WTC11 (cell line): Measurements from ENCODE around the gene SPRYD3. TPM values are rescaled to one million over a fixed set of nuclear protein-coding genes. Genes with fewer than 3 reads are reported as not detected.

Source experiments
- ATAC-seq: fragments of 200-7000 bp; cut with Tn5 transposase; 2 replicates; pipeline ENCODE4 v1.10.0; 2021; ENCODE audit warnings: mild to moderate bottlenecking, moderate library complexity
- CTCF ChIA-PET: fragments of 300-600 bp; sonication (Branson Sonifier 250); formaldehyde crosslinking; loops from one replicate; lab custom pipeline; 2021; ENCODE audit warnings: antibody characterized with exemption; lab: Charles Lee
- POLR2A ChIA-PET: fragments of 350-600 bp; sonication (Branson Sonifier 250); formaldehyde crosslinking; loops from one replicate; lab custom pipeline; 2021; ENCODE audit warnings: antibody characterized with exemption; lab: Charles Lee
- DNase-seq: peaks from one replicate; pipeline ENCODE4 v3.0.0; 2021; ENCODE audit warnings: low spot score
- H3K27ac Mint-ChIP-seq: 2 replicates; pipeline ENCODE4 v1.8.0; 2021; ENCODE audit warnings: mixed read lengths
- H3K27me3 Mint-ChIP-seq: 2 replicates; pipeline ENCODE4 v1.8.0; 2021; ENCODE audit warnings: low read depth, mild to moderate bottlenecking, moderate library complexity, mixed read lengths
- H3K36me3 Mint-ChIP-seq: 2 replicates; pipeline ENCODE4 v1.8.0; 2021; ENCODE audit warnings: mixed read lengths
- H3K4me1 Mint-ChIP-seq: 2 replicates; pipeline ENCODE4 v1.8.0; 2022; ENCODE audit warnings: mixed read lengths
- H3K4me3 Mint-ChIP-seq: 2 replicates; pipeline ENCODE4 v1.8.0; 2021; ENCODE audit warnings: mild to moderate bottlenecking, moderate library complexity, mixed read lengths
- H3K9me3 Mint-ChIP-seq: 2 replicates; pipeline ENCODE4 v1.8.0; 2021; ENCODE audit warnings: mixed read lengths
- CBFB ChIP-seq: sonication (generic); formaldehyde crosslinking; IDR thresholded peaks from 2 replicates; pipeline ENCODE4 v1.8.1; 2022; ENCODE audit warnings: mild to moderate bottlenecking, low read depth, missing genetic modification reagents
- CREM ChIP-seq: sonication (generic); formaldehyde crosslinking; IDR thresholded peaks from 2 replicates; pipeline ENCODE4 v1.8.1; 2022; ENCODE audit warnings: mild to moderate bottlenecking, missing genetic modification reagents, moderate library complexity
- EMX1 ChIP-seq: fragments of 250-450 bp; sonication (Bioruptor Pico); IDR thresholded peaks from 2 replicates; pipeline ENCODE4 v1.8.0; 2021; ENCODE audit warnings: mild to moderate bottlenecking
- GRHL2 ChIP-seq: fragments of 250-450 bp; sonication (Bioruptor Pico); IDR thresholded peaks from 2 replicates; pipeline ENCODE4 v1.8.0; 2022; ENCODE audit warnings: mild to moderate bottlenecking, moderate library complexity; ENCODE audit not compliant: insufficient replicate concordance, severe bottlenecking
- IRF2 ChIP-seq: sonication (generic); formaldehyde crosslinking; IDR thresholded peaks from 2 replicates; pipeline ENCODE4 v1.8.0; 2022; ENCODE audit warnings: low read depth, missing genetic modification reagents, borderline replicate concordance
- JAZF1 ChIP-seq: fragments of 250-450 bp; sonication (Bioruptor Pico); IDR thresholded peaks from 2 replicates; pipeline ENCODE4 v1.9.0; 2021; ENCODE audit warnings: moderate library complexity, mild to moderate bottlenecking, inconsistent platforms
- KAT7 ChIP-seq: sonication (generic); formaldehyde crosslinking; IDR thresholded peaks from 2 replicates; pipeline ENCODE4 v1.8.1; 2023; ENCODE audit warnings: missing genetic modification reagents, mild to moderate bottlenecking, borderline replicate concordance
- NFATC4 ChIP-seq: fragments of 250-450 bp; sonication (Bioruptor Pico); IDR thresholded peaks from 2 replicates; pipeline ENCODE4 v1.9.0; 2021; ENCODE audit warnings: mild to moderate bottlenecking
- NFYB ChIP-seq: sonication (generic); formaldehyde crosslinking; conservative IDR thresholded peaks from 2 replicates; pipeline ENCODE4 v1.8.0; 2022; ENCODE audit warnings: low read depth, missing genetic modification reagents
- PRRX2 ChIP-seq: fragments of 250-450 bp; sonication (Bioruptor Pico); IDR thresholded peaks from 2 replicates; pipeline ENCODE4 v1.8.0; 2021; ENCODE audit warnings: mild to moderate bottlenecking
- RELA ChIP-seq: sonication (generic); formaldehyde crosslinking; IDR thresholded peaks from 2 replicates; pipeline ENCODE4 v1.8.1; 2022; ENCODE audit warnings: missing genetic modification reagents, mild to moderate bottlenecking, borderline replicate concordance
- SOX15 ChIP-seq: fragments of 250-450 bp; sonication (Bioruptor Pico); IDR thresholded peaks from 2 replicates; pipeline ENCODE4 v1.9.0; 2021; ENCODE audit warnings: mild to moderate bottlenecking
- TEAD4 ChIP-seq: sonication (generic); formaldehyde crosslinking; IDR thresholded peaks from 2 replicates; pipeline ENCODE4 v1.8.0; 2022; ENCODE audit warnings: mild to moderate bottlenecking, missing genetic modification reagents
- ZBTB21 ChIP-seq: sonication (generic); formaldehyde crosslinking; IDR thresholded peaks from 2 replicates; pipeline ENCODE4 v1.8.1; 2023; ENCODE audit warnings: mild to moderate bottlenecking, missing genetic modification reagents, borderline replicate concordance
- ZNF317 ChIP-seq: sonication (generic); formaldehyde crosslinking; IDR thresholded peaks from 2 replicates; pipeline ENCODE4 v1.8.1; 2023; ENCODE audit warnings: low read depth, mild to moderate bottlenecking, moderate library complexity, missing genetic modification reagents, borderline replicate concordance
- ZNF416 ChIP-seq: fragments of 250-450 bp; sonication (Bioruptor Pico); IDR thresholded peaks from 2 replicates; pipeline ENCODE4 v1.9.0; 2021; ENCODE audit warnings: mild to moderate bottlenecking, inconsistent platforms
- total RNA-seq: library from RNA; stranded (reverse); gene quantifications from 3 replicates; pipeline ENCODE4 v1.2.3, GENCODE V29; 2021
- TF ChIP-seq, protein P1 (sequence below): fragments of 250-450 bp; sonication (Bioruptor Pico); IDR thresholded peaks from 2 replicates; pipeline ENCODE4 v1.9.0; 2021; ENCODE audit warnings: mild to moderate bottlenecking
- TF ChIP-seq, protein P2 (sequence below): fragments of 250-450 bp; sonication (Bioruptor Pico); IDR thresholded peaks from 2 replicates; pipeline ENCODE4 v1.8.0; 2021; ENCODE audit warnings: mild to moderate bottlenecking
- TF ChIP-seq, protein P3 (sequence below): sonication (generic); formaldehyde crosslinking; IDR thresholded peaks from 2 replicates; pipeline ENCODE4 v1.8.1; 2023; ENCODE audit warnings: mild to moderate bottlenecking, missing genetic modification reagents, borderline replicate concordance
- TF ChIP-seq, protein P4 (sequence below): fragments of 250-450 bp; sonication (Bioruptor Pico); IDR thresholded peaks from 2 replicates; pipeline ENCODE4 v1.9.0; 2021; ENCODE audit warnings: mild to moderate bottlenecking, borderline replicate concordance
- TF ChIP-seq, protein P5 (sequence below): fragments of 250-450 bp; sonication (Bioruptor Pico); conservative IDR thresholded peaks from 2 replicates; pipeline ENCODE4 v1.9.0; 2021; ENCODE audit warnings: mild to moderate bottlenecking
- TF ChIP-seq, protein P6 (sequence below): sonication (generic); formaldehyde crosslinking; IDR thresholded peaks from 2 replicates; pipeline ENCODE4 v1.8.0; 2023; ENCODE audit warnings: missing genetic modification reagents

Gene SPRYD3
- total RNA-seq, 1 experiment from 2014 or later, result 11.9 TPM

DNA sequence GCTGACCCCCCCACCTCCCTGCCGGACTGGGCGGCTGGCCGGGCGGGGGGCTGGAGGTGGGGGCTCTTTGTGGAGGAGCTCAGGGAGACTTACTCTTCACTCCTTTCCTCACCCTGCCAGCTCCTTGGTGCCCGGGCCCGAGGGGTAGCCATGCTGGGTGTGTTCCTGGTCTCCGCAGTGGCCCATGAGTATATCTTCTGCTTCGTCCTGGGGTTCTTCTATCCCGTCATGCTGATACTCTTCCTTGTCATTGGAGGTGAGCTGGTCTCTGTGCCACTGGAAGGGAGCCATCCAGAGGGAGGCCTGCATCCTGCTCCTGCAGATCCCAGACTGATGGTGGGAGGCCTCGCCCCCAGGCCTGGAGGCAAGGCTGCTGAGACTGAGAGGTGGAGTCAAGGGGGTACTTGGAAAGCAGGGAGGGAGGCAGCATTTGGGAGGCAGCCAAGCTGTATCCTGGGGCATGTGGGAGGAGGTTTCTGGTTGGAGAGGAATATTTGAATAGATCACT is 43.8 kb upstream of the SPRYD3 start (continued):
- TF ChIP-seq NFYB (CRISPR knock-in tag) (no peak), RELA (no peak), NFATC4 (CRISPR knock-in tag) (no peak), TEAD4 (CRISPR knock-in tag) (no peak), ZNF317 (CRISPR knock-in tag) (no peak), JAZF1 (no peak), CREM (CRISPR knock-in tag) (no peak), EMX1 (CRISPR knock-in tag) (no peak)
- TF ChIP-seq, protein P1, sequence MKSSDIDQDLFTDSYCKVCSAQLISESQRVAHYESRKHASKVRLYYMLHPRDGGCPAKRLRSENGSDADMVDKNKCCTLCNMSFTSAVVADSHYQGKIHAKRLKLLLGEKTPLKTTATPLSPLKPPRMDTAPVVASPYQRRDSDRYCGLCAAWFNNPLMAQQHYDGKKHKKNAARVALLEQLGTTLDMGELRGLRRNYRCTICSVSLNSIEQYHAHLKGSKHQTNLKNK, result no peak

DNA sequence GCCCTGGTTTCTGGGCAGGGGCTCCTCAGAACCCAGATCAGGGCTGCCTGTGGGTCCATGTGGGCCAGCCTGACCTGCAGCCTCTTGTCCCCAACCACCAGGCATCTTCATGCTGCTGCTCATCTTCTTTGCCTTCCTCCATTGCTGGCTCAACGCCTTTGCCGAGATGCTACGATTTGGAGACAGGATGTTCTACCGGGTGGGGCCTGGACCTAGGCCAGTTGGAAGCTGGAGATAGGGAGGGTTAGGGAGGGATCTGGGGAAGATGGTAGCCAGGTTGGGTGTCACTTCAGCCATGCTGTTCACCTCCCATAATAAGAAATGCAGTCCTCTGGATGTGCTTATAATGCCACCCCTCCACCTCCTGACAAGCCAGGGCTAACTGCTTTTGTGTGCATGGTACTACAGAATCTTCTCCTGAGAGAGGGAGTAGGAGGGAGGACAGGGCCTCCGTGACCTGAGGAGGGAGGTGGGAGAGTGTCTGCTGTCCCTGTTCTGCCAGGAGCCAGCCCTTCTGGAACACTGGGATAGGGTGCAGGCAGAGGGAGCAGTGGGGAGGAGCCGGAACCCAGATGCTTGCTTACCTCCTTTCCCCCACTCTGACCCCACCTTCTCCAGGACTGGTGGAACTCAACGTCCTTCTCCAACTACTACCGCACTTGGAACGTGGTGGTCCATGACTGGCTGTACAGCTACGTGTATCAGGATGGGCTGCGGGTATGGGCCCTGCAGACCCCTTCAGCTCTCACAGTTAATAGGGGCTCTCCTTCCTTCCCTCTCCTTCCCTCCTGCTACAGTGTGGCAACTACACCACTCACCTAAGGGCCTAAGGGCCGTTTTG is 41.7 kb upstream of the SPRYD3 start:
- Mint-ChIP-seq H3K4me3 (no peak overlapping the region), H3K4me1 (no peaks in the 10 kb centered on the region), H3K27me3 (peaks cover 51% of the 10 kb centered on the region), H3K36me3 (0 out of 2 replicates have a peak, but pooled peaks cover 2% of the 10 kb centered on the region), H3K27ac (no peak overlapping the region), H3K9me3 (peaks cover 4% of the 10 kb centered on the region)
- ATAC-seq (no peak), DNase-seq (no peak)
- CTCF ChIA-PET, result interaction anchor here (1.0 kb wide), 1 partner anchor 76 kb away, joined by 4 read pairs; no protein-coding TSS in a partner anchor
- POLR2A ChIA-PET, result interaction anchor here (0.7 kb wide), 1 partner anchor 36 kb away, joined by 4 read pairs; no protein-coding TSS in a partner anchor
- no peak for TF ChIP-seq SOX15 (CRISPR knock-in tag)
- no peak for TF ChIP-seq KAT7 (CRISPR knock-in tag)
- TF ChIP-seq ZBTB21, result no peak
- no peak for TF ChIP-seq CBFB (CRISPR knock-in tag)
- TF ChIP-seq IRF2, result no peak
- TF ChIP-seq, protein P2, sequence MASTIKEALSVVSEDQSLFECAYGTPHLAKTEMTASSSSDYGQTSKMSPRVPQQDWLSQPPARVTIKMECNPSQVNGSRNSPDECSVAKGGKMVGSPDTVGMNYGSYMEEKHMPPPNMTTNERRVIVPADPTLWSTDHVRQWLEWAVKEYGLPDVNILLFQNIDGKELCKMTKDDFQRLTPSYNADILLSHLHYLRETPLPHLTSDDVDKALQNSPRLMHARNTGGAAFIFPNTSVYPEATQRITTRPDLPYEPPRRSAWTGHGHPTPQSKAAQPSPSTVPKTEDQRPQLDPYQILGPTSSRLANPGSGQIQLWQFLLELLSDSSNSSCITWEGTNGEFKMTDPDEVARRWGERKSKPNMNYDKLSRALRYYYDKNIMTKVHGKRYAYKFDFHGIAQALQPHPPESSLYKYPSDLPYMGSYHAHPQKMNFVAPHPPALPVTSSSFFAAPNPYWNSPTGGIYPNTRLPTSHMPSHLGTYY (CRISPR knock-in tag), result no peak
- TF ChIP-seq ZNF416 (CRISPR knock-in tag), result no peak
- TF ChIP-seq, protein P3, sequence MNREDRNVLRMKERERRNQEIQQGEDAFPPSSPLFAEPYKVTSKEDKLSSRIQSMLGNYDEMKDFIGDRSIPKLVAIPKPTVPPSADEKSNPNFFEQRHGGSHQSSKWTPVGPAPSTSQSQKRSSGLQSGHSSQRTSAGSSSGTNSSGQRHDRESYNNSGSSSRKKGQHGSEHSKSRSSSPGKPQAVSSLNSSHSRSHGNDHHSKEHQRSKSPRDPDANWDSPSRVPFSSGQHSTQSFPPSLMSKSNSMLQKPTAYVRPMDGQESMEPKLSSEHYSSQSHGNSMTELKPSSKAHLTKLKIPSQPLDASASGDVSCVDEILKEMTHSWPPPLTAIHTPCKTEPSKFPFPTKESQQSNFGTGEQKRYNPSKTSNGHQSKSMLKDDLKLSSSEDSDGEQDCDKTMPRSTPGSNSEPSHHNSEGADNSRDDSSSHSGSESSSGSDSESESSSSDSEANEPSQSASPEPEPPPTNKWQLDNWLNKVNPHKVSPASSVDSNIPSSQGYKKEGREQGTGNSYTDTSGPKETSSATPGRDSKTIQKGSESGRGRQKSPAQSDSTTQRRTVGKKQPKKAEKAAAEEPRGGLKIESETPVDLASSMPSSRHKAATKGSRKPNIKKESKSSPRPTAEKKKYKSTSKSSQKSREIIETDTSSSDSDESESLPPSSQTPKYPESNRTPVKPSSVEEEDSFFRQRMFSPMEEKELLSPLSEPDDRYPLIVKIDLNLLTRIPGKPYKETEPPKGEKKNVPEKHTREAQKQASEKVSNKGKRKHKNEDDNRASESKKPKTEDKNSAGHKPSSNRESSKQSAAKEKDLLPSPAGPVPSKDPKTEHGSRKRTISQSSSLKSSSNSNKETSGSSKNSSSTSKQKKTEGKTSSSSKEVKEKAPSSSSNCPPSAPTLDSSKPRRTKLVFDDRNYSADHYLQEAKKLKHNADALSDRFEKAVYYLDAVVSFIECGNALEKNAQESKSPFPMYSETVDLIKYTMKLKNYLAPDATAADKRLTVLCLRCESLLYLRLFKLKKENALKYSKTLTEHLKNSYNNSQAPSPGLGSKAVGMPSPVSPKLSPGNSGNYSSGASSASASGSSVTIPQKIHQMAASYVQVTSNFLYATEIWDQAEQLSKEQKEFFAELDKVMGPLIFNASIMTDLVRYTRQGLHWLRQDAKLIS (CRISPR knock-in tag), result no peak
- TF ChIP-seq, protein P4, sequence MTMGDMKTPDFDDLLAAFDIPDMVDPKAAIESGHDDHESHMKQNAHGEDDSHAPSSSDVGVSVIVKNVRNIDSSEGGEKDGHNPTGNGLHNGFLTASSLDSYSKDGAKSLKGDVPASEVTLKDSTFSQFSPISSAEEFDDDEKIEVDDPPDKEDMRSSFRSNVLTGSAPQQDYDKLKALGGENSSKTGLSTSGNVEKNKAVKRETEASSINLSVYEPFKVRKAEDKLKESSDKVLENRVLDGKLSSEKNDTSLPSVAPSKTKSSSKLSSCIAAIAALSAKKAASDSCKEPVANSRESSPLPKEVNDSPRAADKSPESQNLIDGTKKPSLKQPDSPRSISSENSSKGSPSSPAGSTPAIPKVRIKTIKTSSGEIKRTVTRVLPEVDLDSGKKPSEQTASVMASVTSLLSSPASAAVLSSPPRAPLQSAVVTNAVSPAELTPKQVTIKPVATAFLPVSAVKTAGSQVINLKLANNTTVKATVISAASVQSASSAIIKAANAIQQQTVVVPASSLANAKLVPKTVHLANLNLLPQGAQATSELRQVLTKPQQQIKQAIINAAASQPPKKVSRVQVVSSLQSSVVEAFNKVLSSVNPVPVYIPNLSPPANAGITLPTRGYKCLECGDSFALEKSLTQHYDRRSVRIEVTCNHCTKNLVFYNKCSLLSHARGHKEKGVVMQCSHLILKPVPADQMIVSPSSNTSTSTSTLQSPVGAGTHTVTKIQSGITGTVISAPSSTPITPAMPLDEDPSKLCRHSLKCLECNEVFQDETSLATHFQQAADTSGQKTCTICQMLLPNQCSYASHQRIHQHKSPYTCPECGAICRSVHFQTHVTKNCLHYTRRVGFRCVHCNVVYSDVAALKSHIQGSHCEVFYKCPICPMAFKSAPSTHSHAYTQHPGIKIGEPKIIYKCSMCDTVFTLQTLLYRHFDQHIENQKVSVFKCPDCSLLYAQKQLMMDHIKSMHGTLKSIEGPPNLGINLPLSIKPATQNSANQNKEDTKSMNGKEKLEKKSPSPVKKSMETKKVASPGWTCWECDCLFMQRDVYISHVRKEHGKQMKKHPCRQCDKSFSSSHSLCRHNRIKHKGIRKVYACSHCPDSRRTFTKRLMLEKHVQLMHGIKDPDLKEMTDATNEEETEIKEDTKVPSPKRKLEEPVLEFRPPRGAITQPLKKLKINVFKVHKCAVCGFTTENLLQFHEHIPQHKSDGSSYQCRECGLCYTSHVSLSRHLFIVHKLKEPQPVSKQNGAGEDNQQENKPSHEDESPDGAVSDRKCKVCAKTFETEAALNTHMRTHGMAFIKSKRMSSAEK (CRISPR knock-in tag), result no peak
- TF ChIP-seq GRHL2 (CRISPR knock-in tag), result no peak
- no peak for TF ChIP-seq EMX1 (CRISPR knock-in tag)
- TF ChIP-seq, protein P5, sequence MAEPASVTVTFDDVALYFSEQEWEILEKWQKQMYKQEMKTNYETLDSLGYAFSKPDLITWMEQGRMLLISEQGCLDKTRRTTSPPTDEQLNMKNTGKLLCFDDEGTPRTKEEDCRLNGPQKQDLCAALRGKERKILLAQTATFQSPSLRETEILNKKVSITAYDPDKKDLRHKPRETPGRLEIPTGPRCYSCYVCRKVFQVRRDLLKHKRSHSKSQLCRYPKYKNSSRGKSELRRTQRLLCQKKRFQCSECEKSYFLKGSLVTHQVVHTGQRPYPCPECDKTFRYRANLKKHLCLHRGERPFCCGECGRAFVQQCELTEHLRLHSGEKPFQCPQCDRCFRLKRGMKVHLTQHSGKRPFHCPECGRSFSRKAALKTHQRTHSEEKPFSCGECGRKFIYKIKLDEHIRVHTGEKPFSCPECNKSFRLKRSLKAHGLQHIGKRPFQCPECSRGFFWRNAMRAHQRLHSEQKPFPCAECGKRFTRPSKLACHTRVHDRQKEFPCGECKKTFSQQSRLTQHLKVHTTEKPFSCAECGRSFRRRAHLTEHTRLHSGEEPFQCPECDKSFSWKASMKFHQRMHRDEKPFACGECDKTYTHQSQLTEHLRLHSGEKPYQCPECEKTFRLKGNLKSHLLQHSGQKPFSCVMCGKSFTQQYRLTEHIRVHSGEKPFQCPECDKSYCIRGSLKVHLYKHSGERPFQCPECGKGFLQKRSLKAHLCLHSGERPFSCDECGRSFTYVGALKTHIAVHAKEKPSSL, result no peak
- TF ChIP-seq NFYB (CRISPR knock-in tag), result no peak
- TF ChIP-seq, protein P6, sequence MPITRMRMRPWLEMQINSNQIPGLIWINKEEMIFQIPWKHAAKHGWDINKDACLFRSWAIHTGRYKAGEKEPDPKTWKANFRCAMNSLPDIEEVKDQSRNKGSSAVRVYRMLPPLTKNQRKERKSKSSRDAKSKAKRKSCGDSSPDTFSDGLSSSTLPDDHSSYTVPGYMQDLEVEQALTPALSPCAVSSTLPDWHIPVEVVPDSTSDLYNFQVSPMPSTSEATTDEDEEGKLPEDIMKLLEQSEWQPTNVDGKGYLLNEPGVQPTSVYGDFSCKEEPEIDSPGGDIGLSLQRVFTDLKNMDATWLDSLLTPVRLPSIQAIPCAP (CRISPR knock-in tag), result no peak
- TF ChIP-seq PRRX2 (CRISPR knock-in tag), result no peak
